RWPE1 (cell line): ENCODE results near the gene BCL2L14.

Experiments
- CTCF ChIA-PET: fragments of 350-600 bp; sonication (Branson Sonifier 250); formaldehyde crosslinking; extraction: SDS; loops from one replicate; lab custom pipeline; 2021; lab: Yijun Ruan, JAX
- POLR2A ChIA-PET: fragments of 400-600 bp; formaldehyde crosslinking; extraction: SDS; loops from one replicate; lab custom pipeline; 2020; ENCODE audit warnings: antibody characterized with exemption; ENCODE audit not compliant: low non-redundant PET; lab: Yijun Ruan, JAX
- DNase-seq: peaks from one replicate; pipeline ENCODE4 v3.0.0; 2012; ENCODE audit warnings: low spot score
- H3K27ac ChIP-seq: fragments of 450-650 bp; 2 replicates; pipeline ENCODE4 v1.5.1; 2017
- CTCF ChIP-seq: fragments of 450-650 bp; conservative IDR thresholded peaks from 2 replicates; pipeline ENCODE4 v1.5.1; 2017; ENCODE audit warnings: low read depth, mild to moderate bottlenecking

BCL2L14 gene

GRCh38 chr12:12087693-12088034 lies 16.9 kb downstream of the BCL2L14 start:
- ChIA-PET CTCF (no interaction called here), POLR2A (no interaction called here)

GRCh38 chr12:12088147-12088546 lies 17.4 kb downstream of the BCL2L14 start:
- CTCF ChIA-PET, result no interaction called here
- POLR2A ChIA-PET, result no interaction called here

More at GRCh38 chr12:12087693-12088034, 16.9 kb downstream of the BCL2L14 start:
- no peak for DNase-seq
- TF ChIP-seq CTCF, result no peak
- no peak overlapping the region for H3K27ac ChIP-seq

GRCh38 chr12:12088761-12089160 lies 18.0 kb downstream of the BCL2L14 start:
- no peak overlapping the region for H3K27ac ChIP-seq
- CTCF ChIA-PET, result no interaction called here
- no peak for TF ChIP-seq CTCF
- DNase-seq, result no peak
- POLR2A ChIA-PET, result no interaction called here

More at GRCh38 chr12:12088147-12088546, 17.4 kb downstream of the BCL2L14 start:
- no peak overlapping the region for H3K27ac ChIP-seq
- DNase-seq, result no peak
- TF ChIP-seq CTCF, result no peak

GRCh38 chr12:12091071-12091470 lies 20.3 kb downstream of the BCL2L14 start:
- POLR2A ChIA-PET, result no interaction called here
- CTCF ChIA-PET, result interaction anchor here (0.6 to 1.1 kb wide), 2 partner anchors 34 to 237 kb away, joined by 4 to 8 read pairs; no protein-coding TSS in a partner anchor

GRCh38 chr12:12091977-12092663 lies 21.4 kb downstream of the BCL2L14 start:
- H3K27ac ChIP-seq, result no peak overlapping the region

More at GRCh38 chr12:12091071-12091470, 20.3 kb downstream of the BCL2L14 start:
- TF ChIP-seq CTCF, result no peak
- no peak for DNase-seq
- H3K27ac ChIP-seq, result no peak overlapping the region

GRCh38 chr12:12094481-12094880 lies 23.7 kb downstream of the BCL2L14 start:
- POLR2A ChIA-PET, result no interaction called here
- CTCF ChIA-PET, result interaction anchor here (0.6 kb wide), 2 partner anchors 212 to 534 kb away, joined by 6 to 10 read pairs; no protein-coding TSS in a partner anchor
- no peak for TF ChIP-seq CTCF
- no peak overlapping the region for H3K27ac ChIP-seq
- DNase-seq, result no peak

More at GRCh38 chr12:12091977-12092663, 21.4 kb downstream of the BCL2L14 start:
- no peak for DNase-seq
- TF ChIP-seq CTCF, result no peak
- ChIA-PET POLR2A (no interaction called here), CTCF (interaction anchor here (1.0 kb wide), 1 partner anchor 53 kb away, joined by 3 read pairs; no protein-coding TSS in a partner anchor)
